ENCODE data around the gene LIN7A. TPM values are rescaled to one million over a fixed set of nuclear protein-coding genes. Genes with fewer than 3 reads are reported as not detected.

The LIN7A gene
- total and polyA plus RNA-seq, 2 experiments from 2014 or later, result 5.2 to 9.9 TPM

GRCh38 chr12:80845639-80846038 lies 92.1 kb downstream of the LIN7A start:
- H4K20me1 ChIP-seq (ENCODE audit: insufficient read depth, poor library complexity, severe bottlenecking), result no peaks in the 10 kb centered on the region
- no peak for DNase-seq (ENCODE audit: low spot score)
- H3K4me2 ChIP-seq, result no peak overlapping the region
- H3K36me3 ChIP-seq (replicated peaks; ENCODE audit: insufficient read depth, low read depth), result no peaks in the 10 kb centered on the region
- H3K79me2 ChIP-seq, result no peaks in the 10 kb centered on the region
- TF ChIP-seq EZH2phosphoT487 (IDR thresholded peaks at IDR 0.05; ENCODE audit: low read depth, severe bottlenecking, unreplicated experiment) (no peak), CTCF (IDR thresholded peaks at IDR 0.05; ENCODE audit: poor library complexity) (no peak)
- no peak overlapping the region for H3K4me3 ChIP-seq
- no peak overlapping the region for H3K27ac ChIP-seq
- H3K9me2 ChIP-seq (replicated peaks; ENCODE audit: insufficient read depth), result no peaks in the 10 kb centered on the region
- H3K4me1 ChIP-seq (ENCODE audit: insufficient read depth), result no peaks in the 10 kb centered on the region
- no peaks in the 10 kb centered on the region for H3K27me3 ChIP-seq
- H2AFZ ChIP-seq, result no peak overlapping the region
- no peaks in the 10 kb centered on the region for H3K9me3 ChIP-seq (ENCODE audit: low read depth)
- WGBS (ENCODE audit: low lambda C conversion rate, missing lambda C conversion rate), result 54% methylated on average over 5 of the region's 5 CpGs

GRCh38 chr12:80843969-80844368 lies 93.8 kb downstream of the LIN7A start:
- Histone ChIP-seq H3K9me2 (replicated peaks; ENCODE audit: insufficient read depth) (no peaks in the 10 kb centered on the region), H4K20me1 (ENCODE audit: insufficient read depth, poor library complexity, severe bottlenecking) (no peaks in the 10 kb centered on the region), H3K4me2 (no peak overlapping the region), H3K27me3 (no peaks in the 10 kb centered on the region), H3K27ac (no peak overlapping the region), H2AFZ (no peak overlapping the region), H3K36me3 (replicated peaks; ENCODE audit: insufficient read depth, low read depth) (no peaks in the 10 kb centered on the region), H3K4me1 (ENCODE audit: insufficient read depth) (peaks cover 2% of the 10 kb centered on the region), H3K9me3 (ENCODE audit: low read depth) (no peaks in the 10 kb centered on the region), H3K4me3 (no peak overlapping the region), H3K79me2 (no peaks in the 10 kb centered on the region)
- WGBS (ENCODE audit: low lambda C conversion rate, missing lambda C conversion rate), result 75% methylated on average over 1 of the region's 1 CpG
- TF ChIP-seq EZH2phosphoT487 (IDR thresholded peaks at IDR 0.05; ENCODE audit: low read depth, severe bottlenecking, unreplicated experiment) (no peak), EZH2 (IDR thresholded peaks at IDR 0.05; ENCODE audit: borderline replicate concordance) (no peak), CTCF (IDR thresholded peaks at IDR 0.05; ENCODE audit: poor library complexity) (no peak)
- no peak for DNase-seq (ENCODE audit: low spot score)

- no peaks in the 10 kb centered on the region for H3K9me2 ChIP-seq (replicated peaks; ENCODE audit: insufficient read depth)
- TF ChIP-seq EZH2 (IDR thresholded peaks at IDR 0.05; ENCODE audit: borderline replicate concordance) (no peak), EZH2phosphoT487 (IDR thresholded peaks at IDR 0.05; ENCODE audit: low read depth, severe bottlenecking, unreplicated experiment) (no peak), CTCF (IDR thresholded peaks at IDR 0.05; ENCODE audit: poor library complexity) (no peak)
- DNase-seq (ENCODE audit: low spot score), result no peak
- no peak overlapping the region for H3K4me2 ChIP-seq
- H3K9me3 ChIP-seq (ENCODE audit: low read depth), result no peaks in the 10 kb centered on the region
- H4K20me1 ChIP-seq (ENCODE audit: insufficient read depth, poor library complexity, severe bottlenecking), result no peaks in the 10 kb centered on the region
- no peak overlapping the region for H3K4me3 ChIP-seq
- no peak overlapping the region for H2AFZ ChIP-seq
- H3K27ac ChIP-seq, result peak overlapping the region; percentile 65
- 27% methylated on average over 1 of the region's 1 CpG for WGBS (ENCODE audit: low lambda C conversion rate, missing lambda C conversion rate)
- no peaks in the 10 kb centered on the region for H3K36me3 ChIP-seq (replicated peaks; ENCODE audit: insufficient read depth, low read depth)
- no peaks in the 10 kb centered on the region for H3K79me2 ChIP-seq
- H3K4me1 ChIP-seq (ENCODE audit: insufficient read depth), result peaks cover 14% of the 10 kb centered on the region
- no peaks in the 10 kb centered on the region for H3K27me3 ChIP-seq
Measured at GRCh38 chr12:80838708-80839107, 99.0 kb downstream of the LIN7A start.
